GM23248 (cell line): Measurements from ENCODE around the gene ACOX3.

Experiments
- EZH2 ChIP-seq: fragments of 200-600 bp; sonication (generic); IDR thresholded peaks from 2 replicates; pipeline ENCODE4 v1.6.1; 2018; ENCODE audit warnings: antibody characterized with exemption, mild to moderate bottlenecking; ENCODE audit not compliant: insufficient read depth, poor library complexity, severe bottlenecking
- EZH2phosphoT487 ChIP-seq: fragments of 200-600 bp; sonication (generic); IDR thresholded peaks from 2 replicates; pipeline ENCODE4 v1.6.1; 2018; ENCODE audit warnings: antibody characterized with exemption, moderate library complexity, mild to moderate bottlenecking, low read depth; ENCODE audit not compliant: insufficient read depth

GRCh38 chr4:8387194-8387593 lies 53.3 kb downstream of the ACOX3 start:
- TF ChIP-seq EZH2: no peak
- TF ChIP-seq EZH2phosphoT487: no peak
